Body of pancreas (tissue), 4 donors: ENCODE results near the gene GRID2. TPM values are rescaled to one million over a fixed set of nuclear protein-coding genes. Genes with fewer than 3 reads are reported as not detected.

Experiments used
- ATAC-seq: fragments of 150-250 bp; one replicate; pipeline ENCODE4 v1.9.1; 2016
- DNase-seq, 4 donors: peaks; one replicate each; pipeline ENCODE4 v3.0.0-alpha.2; 2019
- H3K27ac ChIP-seq, 4 donors: fragments of 200-600 bp; sonication (generic); 1 replicate in 3 of 4; 2 replicates in 1 of 4; pipeline versions ENCODE4 v1.5.1 to v1.6.1; 2016 to 2019; ENCODE audit warnings: mild to moderate bottlenecking in 1 of 4, mixed read lengths in 1 of 4, moderate library complexity in 1 of 4
- H3K27me3 ChIP-seq, 2 donors: fragments of 200-600 bp; sonication (generic); one replicate each; pipeline ENCODE4 v1.6.0; 2016; ENCODE audit warnings: mild to moderate bottlenecking in 1 of 2
- H3K36me3 ChIP-seq, 2 donors: fragments of 200-600 bp; sonication (generic); replicated peaks in 1 of 2; 2 replicates each; pipeline ENCODE4 v1.5.1; 2016; ENCODE audit warnings: low read depth in 2 of 2; ENCODE audit not compliant: insufficient read depth in 1 of 2
- H3K4me1 ChIP-seq: fragments of 200-600 bp; sonication (generic); one replicate; pipeline ENCODE4 v1.6.0; 2016
- H3K4me3 ChIP-seq, 2 donors: fragments of 200-600 bp; sonication (generic); 1 replicate in 1 of 2; 2 replicates in 1 of 2; pipeline ENCODE4 v1.5.1; 2016 to 2019
- H3K9me3 ChIP-seq, 3 donors: fragments of 200-600 bp; sonication (generic); 1 replicate in 2 of 3; 2 replicates in 1 of 3; pipeline ENCODE4 v1.5.1; 2016
- POLR2A ChIP-seq, 3 donors: fragments of 450-650 bp; IDR thresholded peaks; one replicate each; pipeline ENCODE4 v1.6.1; 2016; ENCODE audit warnings: antibody characterized with exemption in 3 of 3, mild to moderate bottlenecking in 2 of 3
- WGBS, 2 donors: methylation state at CpG; one replicate each; pipeline ENCODE4 v1.1.5; 2017; 5-methylcytosine and 5-hydroxymethylcytosine counted together
- intact Hi-C: fragments of 100-400 bp; cut with DNase I; formaldehyde crosslinking; loops from one replicate; pipeline ENCODE4 v1.15.1; 2023
- total RNA-seq, 2 donors: library from RNA; depleted of rRNA; stranded (reverse); fragments of >200 nt; gene quantifications; one replicate each; pipeline ENCODE4 v1.1.0, GENCODE V29; 2016
- TF ChIP-seq, protein P1 (sequence below), 7 experiments: fragments of 450-650 bp in 4 of 7; fragments of 200-600 bp in 3 of 7; sonication (generic) in 3 of 7; IDR thresholded peaks; one replicate each; pipeline ENCODE4 v1.5.1; 2016 to 2019; ENCODE audit warnings: antibody characterized with exemption in 7 of 7

The GRID2 gene
- total RNA-seq, 2 donors from 2014 or later, result not detected

DNA sequence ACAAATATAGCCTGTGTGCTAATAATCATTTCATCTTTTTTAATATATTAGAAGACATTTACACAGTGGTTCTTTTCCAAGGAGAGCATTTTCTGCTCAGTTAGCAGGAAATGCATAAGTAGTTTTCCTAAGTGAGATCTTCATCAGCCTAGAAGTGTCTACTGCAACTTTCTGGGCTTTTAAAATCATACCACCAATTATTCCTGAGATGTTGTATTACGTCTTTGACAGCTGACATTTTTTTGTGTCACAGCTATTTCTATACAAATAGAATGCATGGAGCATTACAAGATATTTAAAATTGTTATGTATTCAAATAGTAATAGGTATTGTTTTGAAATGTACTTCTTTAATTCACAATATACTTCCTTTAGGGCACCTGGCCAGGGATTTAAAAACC lies 158.0 kb downstream of the GRID2 start:
- H3K36me3 ChIP-seq, result no peaks in the 10 kb centered on the region
- ATAC-seq (no peak), DNase-seq (no peak)
- no peaks in the 10 kb centered on the region for H3K27me3 ChIP-seq
- H3K27ac ChIP-seq, result no peak overlapping the region
- intact Hi-C loops, result no loop called here
- TF ChIP-seq POLR2A (IDR thresholded peaks at IDR 0.05), result no peak
- TF ChIP-seq, protein P1, sequence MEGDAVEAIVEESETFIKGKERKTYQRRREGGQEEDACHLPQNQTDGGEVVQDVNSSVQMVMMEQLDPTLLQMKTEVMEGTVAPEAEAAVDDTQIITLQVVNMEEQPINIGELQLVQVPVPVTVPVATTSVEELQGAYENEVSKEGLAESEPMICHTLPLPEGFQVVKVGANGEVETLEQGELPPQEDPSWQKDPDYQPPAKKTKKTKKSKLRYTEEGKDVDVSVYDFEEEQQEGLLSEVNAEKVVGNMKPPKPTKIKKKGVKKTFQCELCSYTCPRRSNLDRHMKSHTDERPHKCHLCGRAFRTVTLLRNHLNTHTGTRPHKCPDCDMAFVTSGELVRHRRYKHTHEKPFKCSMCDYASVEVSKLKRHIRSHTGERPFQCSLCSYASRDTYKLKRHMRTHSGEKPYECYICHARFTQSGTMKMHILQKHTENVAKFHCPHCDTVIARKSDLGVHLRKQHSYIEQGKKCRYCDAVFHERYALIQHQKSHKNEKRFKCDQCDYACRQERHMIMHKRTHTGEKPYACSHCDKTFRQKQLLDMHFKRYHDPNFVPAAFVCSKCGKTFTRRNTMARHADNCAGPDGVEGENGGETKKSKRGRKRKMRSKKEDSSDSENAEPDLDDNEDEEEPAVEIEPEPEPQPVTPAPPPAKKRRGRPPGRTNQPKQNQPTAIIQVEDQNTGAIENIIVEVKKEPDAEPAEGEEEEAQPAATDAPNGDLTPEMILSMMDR (IDR thresholded peaks at IDR 0.05), result no peak
- H3K4me3 ChIP-seq, result no peak overlapping the region
- 64% methylated on average over 1 of the region's 1 CpG for WGBS, 2 donors
- no peaks in the 10 kb centered on the region for H3K9me3 ChIP-seq
- no peaks in the 10 kb centered on the region for H3K4me1 ChIP-seq

DNA sequence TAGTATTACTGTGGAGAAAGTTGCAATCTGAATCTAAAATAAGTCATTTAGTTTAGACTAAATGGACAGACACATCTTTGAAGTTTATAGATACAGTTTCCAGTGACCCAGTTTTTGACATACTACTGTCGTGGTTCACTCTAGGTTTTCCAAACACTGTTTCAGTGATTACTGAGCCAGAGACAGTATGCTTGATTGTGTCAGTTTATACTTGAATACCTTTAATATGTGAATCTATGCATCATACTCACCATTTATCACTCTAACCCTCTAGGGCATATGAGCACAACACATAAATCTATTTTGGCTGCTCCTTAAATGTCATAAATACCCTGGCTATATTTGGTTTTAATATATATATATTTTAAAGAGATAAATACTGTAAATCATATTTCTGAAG lies 173.5 kb downstream of the GRID2 start:
- no peak for DNase-seq
- Histone ChIP-seq H3K9me3 (no peaks in the 10 kb centered on the region), H3K27ac (no peak overlapping the region), H3K4me1 (no peaks in the 10 kb centered on the region), H3K27me3 (no peaks in the 10 kb centered on the region), H3K36me3 (no peaks in the 10 kb centered on the region), H3K4me3 (no peak overlapping the region)
- intact Hi-C loops, result no loop called here
- WGBS, 2 donors, result 55 to 63% methylated on average over 1 of the region's 1 CpG
- ATAC-seq, result no peak
- TF ChIP-seq, protein P1 (IDR thresholded peaks at IDR 0.05), result no peak
- no peak for TF ChIP-seq POLR2A (IDR thresholded peaks at IDR 0.05)

DNA sequence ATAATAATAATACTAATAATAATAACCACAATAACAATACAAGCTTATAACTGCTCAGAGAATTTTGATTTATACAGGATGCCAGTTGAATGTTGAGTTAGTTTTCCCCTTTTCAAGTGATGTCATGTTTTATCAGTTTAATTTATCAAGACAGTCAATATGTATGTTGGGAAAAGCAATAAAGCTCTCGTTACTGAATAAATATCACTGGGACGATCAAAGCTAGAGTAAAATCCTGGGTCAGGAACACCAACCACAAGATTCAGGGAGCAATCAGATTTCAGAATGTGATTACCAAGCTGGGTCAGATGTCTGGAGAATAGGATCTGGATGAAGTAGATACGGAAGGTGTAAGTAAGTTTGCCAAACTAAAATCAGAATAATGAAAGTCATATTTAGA lies 179.6 kb downstream of the GRID2 start:
- DNase-seq (no peak), ATAC-seq (no peak)
- TF ChIP-seq POLR2A (IDR thresholded peaks at IDR 0.05), result no peak
- TF ChIP-seq, protein P1 (IDR thresholded peaks at IDR 0.05), result no peak
- no peaks in the 10 kb centered on the region for H3K9me3 ChIP-seq
- no peak overlapping the region for H3K4me3 ChIP-seq
- intact Hi-C loops, result no loop called here
- WGBS, 2 donors, result 19 to 23% methylated on average over 3 of the region's 3 CpGs
- no peaks in the 10 kb centered on the region for H3K4me1 ChIP-seq
- H3K36me3 ChIP-seq, result no peaks in the 10 kb centered on the region
- H3K27me3 ChIP-seq, result no peaks in the 10 kb centered on the region
- no peak overlapping the region for H3K27ac ChIP-seq

DNA sequence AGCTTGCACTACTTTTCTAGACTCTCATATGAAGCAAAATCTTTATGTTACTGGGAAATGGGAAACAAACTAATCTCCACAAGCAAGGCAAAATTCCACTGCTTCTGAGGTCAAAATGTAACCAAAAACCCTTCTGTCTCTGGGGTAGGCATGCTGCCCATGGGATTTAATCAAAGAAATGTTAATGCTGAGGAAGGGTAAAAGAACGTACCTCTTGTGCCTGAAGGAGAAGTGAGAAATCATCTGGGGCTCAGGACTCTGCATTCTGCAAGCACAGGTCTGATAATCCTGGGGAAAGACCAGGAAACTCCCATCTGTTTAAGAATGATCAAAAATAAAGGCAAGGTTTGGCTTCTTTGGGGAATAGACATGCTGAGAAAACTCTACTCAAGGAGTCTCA lies 184.7 kb downstream of the GRID2 start:
- no peak for TF ChIP-seq POLR2A (IDR thresholded peaks at IDR 0.05)
- TF ChIP-seq, protein P1 (IDR thresholded peaks at IDR 0.05), result no peak
- intact Hi-C loops, result no loop called here
- ATAC-seq, result no peak

DNA sequence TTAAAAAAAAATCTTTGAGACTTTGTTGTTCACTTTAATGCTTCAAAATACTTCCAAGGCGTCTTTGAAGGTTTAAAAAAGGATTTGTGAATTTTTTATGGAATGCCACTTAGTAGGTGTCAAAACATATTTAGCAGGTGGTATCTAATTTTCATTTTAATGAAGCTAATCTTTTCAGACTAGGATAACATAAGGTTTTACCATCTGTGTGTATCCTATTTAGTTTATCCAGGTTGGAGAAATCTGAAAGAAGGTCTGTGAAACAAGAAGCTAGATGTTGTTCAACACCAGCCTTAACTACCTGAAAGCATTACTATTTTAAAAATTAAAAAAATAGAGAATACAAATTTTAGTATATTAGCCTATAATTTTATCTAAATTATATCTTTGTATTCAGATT lies 193.4 kb downstream of the GRID2 start:
- no peak overlapping the region for H3K27ac ChIP-seq
- no peaks in the 10 kb centered on the region for H3K9me3 ChIP-seq
- intact Hi-C loops, result no loop called here
- 59 to 62% methylated on average over 1 of the region's 1 CpG for WGBS, 2 donors
- H3K4me1 ChIP-seq, result no peaks in the 10 kb centered on the region
- ATAC-seq (no peak), DNase-seq (no peak)
- no peak for TF ChIP-seq POLR2A (IDR thresholded peaks at IDR 0.05)
- no peaks in the 10 kb centered on the region for H3K27me3 ChIP-seq
- no peak overlapping the region for H3K4me3 ChIP-seq
- no peaks in the 10 kb centered on the region for H3K36me3 ChIP-seq

More for the DNA sequence above, 184.7 kb downstream of the GRID2 start:
- 48 to 62% methylated on average over 1 of the region's 1 CpG for WGBS, 2 donors
- H3K4me1 ChIP-seq, result no peaks in the 10 kb centered on the region
- H3K27me3 ChIP-seq, result no peaks in the 10 kb centered on the region
- H3K36me3 ChIP-seq, result no peaks in the 10 kb centered on the region
- H3K9me3 ChIP-seq, result no peaks in the 10 kb centered on the region
- H3K4me3 ChIP-seq, result no peak overlapping the region
- H3K27ac ChIP-seq, result no peak overlapping the region
- no peak for DNase-seq
